GM10248 (cell line): ENCODE data around the gene MYL7.

Source experiments
- CTCF ChIA-PET: fragments of 300-600 bp; sonication (Branson Sonifier 250); formaldehyde crosslinking; extraction: SDS; loops from one replicate; lab custom pipeline; 2021; ENCODE audit warnings: antibody characterized with exemption; lab: Yijun Ruan, JAX
- POLR2A ChIA-PET: fragments of 350-650 bp; sonication (Branson Sonifier 250); formaldehyde crosslinking; extraction: SDS; loops from one replicate; lab custom pipeline; 2020; ENCODE audit warnings: antibody characterized with exemption; lab: Yijun Ruan, JAX
- DNase-seq: peaks from one replicate; pipeline ENCODE4 v3.0.0; 2012; ENCODE audit errors: extremely low spot score
- TF ChIP-seq, protein P1 (sequence below): IDR thresholded peaks from 2 replicates; pipeline ENCODE4 v1.5.1; 2012; ENCODE audit warnings: mild to moderate bottlenecking, low read depth; ENCODE audit errors: extremely low read depth, missing control alignments, control extremely low read depth

Gene MYL7

DNA sequence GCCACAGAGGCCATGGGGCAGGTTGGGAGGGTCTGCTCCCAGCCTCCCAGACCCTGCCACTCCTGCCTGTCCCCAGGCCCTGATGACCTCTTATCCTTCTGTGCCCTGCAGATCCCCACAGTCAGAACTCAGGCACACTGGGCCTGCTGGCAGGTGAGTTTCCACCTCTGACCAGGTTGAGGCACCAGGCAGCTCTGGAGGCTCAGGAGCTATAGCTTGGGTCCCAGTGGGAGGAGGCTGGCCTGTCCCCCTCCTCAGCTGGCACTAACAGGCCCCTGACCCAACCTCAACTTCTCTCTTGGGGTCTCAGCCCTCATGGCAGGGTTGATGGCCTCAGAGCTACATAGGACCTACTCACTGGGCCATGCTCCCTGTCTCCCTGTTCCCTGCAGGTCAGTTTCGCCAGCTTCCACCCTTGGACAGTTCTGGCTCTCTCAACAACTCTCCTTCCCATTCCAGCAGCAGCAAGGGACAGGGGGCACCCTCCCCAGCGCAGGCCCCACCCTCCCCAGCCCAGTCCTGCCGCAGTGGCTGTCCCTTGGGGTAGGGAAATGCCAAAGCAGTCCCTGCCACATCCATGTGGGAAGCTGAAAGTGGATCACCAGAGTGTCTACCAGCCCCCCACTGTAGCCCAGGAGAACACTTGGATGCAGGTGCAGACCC is 39.7 kb downstream of the MYL7 start:
- TF ChIP-seq, protein P1, sequence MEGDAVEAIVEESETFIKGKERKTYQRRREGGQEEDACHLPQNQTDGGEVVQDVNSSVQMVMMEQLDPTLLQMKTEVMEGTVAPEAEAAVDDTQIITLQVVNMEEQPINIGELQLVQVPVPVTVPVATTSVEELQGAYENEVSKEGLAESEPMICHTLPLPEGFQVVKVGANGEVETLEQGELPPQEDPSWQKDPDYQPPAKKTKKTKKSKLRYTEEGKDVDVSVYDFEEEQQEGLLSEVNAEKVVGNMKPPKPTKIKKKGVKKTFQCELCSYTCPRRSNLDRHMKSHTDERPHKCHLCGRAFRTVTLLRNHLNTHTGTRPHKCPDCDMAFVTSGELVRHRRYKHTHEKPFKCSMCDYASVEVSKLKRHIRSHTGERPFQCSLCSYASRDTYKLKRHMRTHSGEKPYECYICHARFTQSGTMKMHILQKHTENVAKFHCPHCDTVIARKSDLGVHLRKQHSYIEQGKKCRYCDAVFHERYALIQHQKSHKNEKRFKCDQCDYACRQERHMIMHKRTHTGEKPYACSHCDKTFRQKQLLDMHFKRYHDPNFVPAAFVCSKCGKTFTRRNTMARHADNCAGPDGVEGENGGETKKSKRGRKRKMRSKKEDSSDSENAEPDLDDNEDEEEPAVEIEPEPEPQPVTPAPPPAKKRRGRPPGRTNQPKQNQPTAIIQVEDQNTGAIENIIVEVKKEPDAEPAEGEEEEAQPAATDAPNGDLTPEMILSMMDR = no peak
- no peak for DNase-seq
- POLR2A ChIA-PET = interaction anchor here (0.6 kb wide), 1 partner anchor 747 kb away, joined by 3 read pairs; no protein-coding TSS in a partner anchor
- CTCF ChIA-PET = interaction anchor here (1.0 to 1.3 kb wide), 3 partner anchors 8 to 22 kb away, joined by 3 to 4 read pairs (median 3); partner anchors contain the start of gene POLD2

DNA sequence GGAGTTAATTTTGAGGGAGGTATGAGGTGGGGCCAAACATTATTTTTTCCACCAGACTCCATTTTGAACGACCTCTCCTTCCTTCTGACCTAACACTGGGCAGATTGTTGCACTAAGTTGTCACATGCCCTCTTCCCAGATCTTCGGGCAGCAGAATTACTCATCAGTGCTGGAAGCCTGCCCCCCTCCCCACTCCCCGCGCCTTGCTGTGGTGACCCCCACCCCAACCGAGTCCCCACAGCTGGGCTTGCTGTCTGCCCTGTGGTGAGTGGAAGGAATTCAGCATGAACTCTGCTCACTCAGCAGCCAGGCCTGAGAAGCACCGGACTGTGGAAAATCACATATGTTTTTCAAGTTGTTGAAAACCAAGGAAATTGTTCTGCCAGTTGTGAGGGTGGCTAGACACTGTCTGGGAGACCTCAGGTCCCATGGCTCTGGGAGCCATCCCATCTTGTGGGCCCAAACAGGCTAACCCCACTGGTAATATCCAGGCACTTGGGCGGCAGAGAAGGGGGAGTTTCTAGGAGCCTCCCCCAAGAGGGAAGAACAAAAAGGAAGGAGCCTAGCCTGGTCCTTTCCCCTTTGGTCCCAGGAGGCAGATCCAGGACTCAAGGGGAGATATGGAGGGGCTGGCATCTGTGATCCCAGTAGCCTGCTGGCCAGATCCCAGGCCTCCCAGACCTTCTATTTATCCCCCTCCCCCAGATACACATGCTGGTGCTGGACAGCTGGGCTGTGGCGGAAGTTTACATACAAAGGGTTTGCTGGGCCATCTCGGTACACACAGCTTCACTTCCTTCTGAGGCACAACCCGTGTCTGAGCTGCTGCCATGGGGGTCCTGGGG is 40.5 kb downstream of the MYL7 start:
- CTCF ChIA-PET = interaction anchor here (1.3 kb wide), 1 partner anchor 10 kb away, joined by 4 read pairs; no protein-coding TSS in a partner anchor
- TF ChIP-seq, protein P1 = no peak
- DNase-seq = peak; percentile 28
- POLR2A ChIA-PET = no interaction called here

GRCh38 chr7:44099669-44100068 is 41.5 kb downstream of the MYL7 start:
- DNase-seq = no peak
- TF ChIP-seq, protein P1 = no peak
- ChIA-PET POLR2A (no interaction called here), CTCF (interaction anchor here (1.0 to 3.7 kb wide), 4 partner anchors 14 to 27 kb away, joined by 3 to 42 read pairs (median 4); partner anchors contain the start of gene POLD2)

DNA sequence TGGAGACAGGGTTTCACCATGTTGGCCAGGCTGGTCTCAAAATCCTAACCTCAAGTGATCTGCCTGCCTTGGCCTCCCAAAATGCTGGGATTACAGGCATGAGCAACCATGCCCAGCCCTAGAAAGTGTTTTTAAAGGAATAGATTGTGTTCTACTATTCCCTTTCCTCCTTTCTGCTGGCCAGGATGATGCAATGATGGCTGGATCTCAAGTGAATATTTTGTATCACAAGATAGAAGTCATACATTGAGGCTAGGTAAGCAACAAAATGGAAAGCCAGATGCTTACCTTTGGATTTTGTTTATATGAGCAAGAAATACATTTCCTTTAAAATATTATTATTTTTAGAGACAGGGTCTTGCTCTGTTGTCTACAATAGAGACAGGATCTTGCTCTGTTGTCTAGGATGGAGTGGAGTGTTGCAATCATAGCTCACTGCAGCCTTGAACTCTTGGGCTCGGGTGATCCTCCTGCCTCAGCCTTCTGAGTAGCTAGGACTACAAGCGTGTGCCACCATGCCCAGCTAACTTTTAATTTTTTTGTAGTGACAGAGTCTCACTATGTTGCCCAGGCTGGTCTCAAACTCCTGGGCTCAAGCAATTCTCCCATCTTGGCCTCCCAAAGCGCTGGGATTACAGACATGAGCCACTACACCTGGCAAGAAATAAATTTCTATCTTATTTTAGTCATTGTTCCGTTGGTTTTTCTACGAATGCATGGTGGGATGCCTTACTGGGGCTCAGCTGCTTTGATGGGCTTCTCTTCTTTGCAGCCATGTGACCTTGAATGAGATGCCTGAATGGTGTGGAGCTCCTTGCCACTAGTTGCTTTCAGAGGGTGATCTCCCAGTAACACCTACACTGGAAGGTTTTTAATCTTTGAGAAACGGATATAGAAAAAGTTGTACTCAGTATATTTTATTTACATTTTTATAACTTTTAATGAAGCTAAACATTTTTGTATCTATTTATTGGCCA is 42.8 kb downstream of the MYL7 start:
- DNase-seq = no peak
- TF ChIP-seq, protein P1 = no peak
- CTCF ChIA-PET = interaction anchor here (0.8 to 3.7 kb wide), 12 partner anchors 9 to 467 kb away, joined by 3 to 42 read pairs (median 4); partner anchors contain the start of gene POLD2
- POLR2A ChIA-PET = no interaction called here

GRCh38 chr7:44097064-44097932 is 43.8 kb downstream of the MYL7 start:
- peak; percentile 77 for DNase-seq
- TF ChIP-seq, protein P1 = no peak
- CTCF ChIA-PET = interaction anchor here (0.8 to 3.7 kb wide), 10 partner anchors 10 to 437 kb away, joined by 3 to 42 read pairs (median 5); partner anchors contain the start of gene POLD2
- POLR2A ChIA-PET = no interaction called here
